ENCODE data around the gene NUDT3. TPM values are rescaled to one million over a fixed set of nuclear protein-coding genes. Genes with fewer than 3 reads are reported as not detected.

The NUDT3 gene
- total RNA-seq, 3 donors from 2014 or later, result 28.7 to 33.8 (median 29.0) TPM

- Histone ChIP-seq H3K36me3 (no peaks in the 10 kb centered on the region), H3K4me1 (no peaks in the 10 kb centered on the region)
- TF ChIP-seq POLR2A (IDR thresholded peaks at IDR 0.05) (no peak), POLR2AphosphoS5 (IDR thresholded peaks at IDR 0.05) (no peak), CTCF (IDR thresholded peaks at IDR 0.05) (no peak)
Observed at GRCh38 chr6:34281702-34282334, 110.7 kb downstream of the NUDT3 start.

GRCh38 chr6:34280216-34280615, 112.3 kb downstream of the NUDT3 start:
- DNase-seq (ENCODE audit: low spot score in 2 of 2), result no peak
- TF ChIP-seq POLR2AphosphoS5 (IDR thresholded peaks at IDR 0.05) (no peak), POLR2A (IDR thresholded peaks at IDR 0.05) (no peak), CTCF (IDR thresholded peaks at IDR 0.05) (no peak)
- no peak overlapping the region for H3K4me3 ChIP-seq
- no peak overlapping the region for H3K27ac ChIP-seq
- no peaks in the 10 kb centered on the region for H3K4me1 ChIP-seq
- H3K36me3 ChIP-seq, result no peaks in the 10 kb centered on the region
- no peaks in the 10 kb centered on the region for H3K9me3 ChIP-seq
- H3K27me3 ChIP-seq, result no peaks in the 10 kb centered on the region
- intact Hi-C loops (cut with DNase I; ENCODE audit: low total_unique reads), result no loop called here

More at GRCh38 chr6:34281702-34282334, 110.7 kb downstream of the NUDT3 start:
- H3K9me3 ChIP-seq, result no peaks in the 10 kb centered on the region
- no peak for DNase-seq (ENCODE audit: low spot score in 2 of 2)
- intact Hi-C loops (cut with DNase I; ENCODE audit: low total_unique reads), result no loop called here
- no peak overlapping the region for H3K27ac ChIP-seq
- no peak overlapping the region for H3K4me3 ChIP-seq
- no peaks in the 10 kb centered on the region for H3K27me3 ChIP-seq

- DNase-seq (ENCODE audit: low spot score in 2 of 2), result no peak
- intact Hi-C loops (cut with DNase I; ENCODE audit: low total_unique reads), result no loop called here
- no peaks in the 10 kb centered on the region for H3K36me3 ChIP-seq
- no peak overlapping the region for H3K4me3 ChIP-seq
- no peaks in the 10 kb centered on the region for H3K27me3 ChIP-seq
- H3K9me3 ChIP-seq, result no peaks in the 10 kb centered on the region
- no peaks in the 10 kb centered on the region for H3K4me1 ChIP-seq
- H3K27ac ChIP-seq, result no peak overlapping the region
- TF ChIP-seq POLR2AphosphoS5 (IDR thresholded peaks at IDR 0.05), result no peak
- TF ChIP-seq CTCF (IDR thresholded peaks at IDR 0.05), result no peak
- no peak for TF ChIP-seq POLR2A (IDR thresholded peaks at IDR 0.05)
Observed at GRCh38 chr6:34278833-34279232, 113.6 kb downstream of the NUDT3 start.

GRCh38 chr6:34277763-34278112, 114.7 kb downstream of the NUDT3 start:
- H3K27ac ChIP-seq, result no peak overlapping the region
- H3K9me3 ChIP-seq, result no peaks in the 10 kb centered on the region
- no peaks in the 10 kb centered on the region for H3K4me1 ChIP-seq
- H3K36me3 ChIP-seq, result no peaks in the 10 kb centered on the region
- H3K4me3 ChIP-seq, result no peak overlapping the region
- H3K27me3 ChIP-seq, result no peaks in the 10 kb centered on the region
- intact Hi-C loops (cut with DNase I; ENCODE audit: low total_unique reads), result no loop called here
- DNase-seq (ENCODE audit: low spot score in 2 of 2), result no peak
- TF ChIP-seq POLR2AphosphoS5 (IDR thresholded peaks at IDR 0.05) (no peak), CTCF (IDR thresholded peaks at IDR 0.05) (no peak), POLR2A (IDR thresholded peaks at IDR 0.05) (no peak)

- no peak overlapping the region for H3K27ac ChIP-seq
- H3K36me3 ChIP-seq, result no peaks in the 10 kb centered on the region
- TF ChIP-seq POLR2A (IDR thresholded peaks at IDR 0.05) (no peak), POLR2AphosphoS5 (IDR thresholded peaks at IDR 0.05) (no peak), CTCF (IDR thresholded peaks at IDR 0.05) (no peak)
- no peak overlapping the region for H3K4me3 ChIP-seq
- intact Hi-C loops (cut with DNase I; ENCODE audit: low total_unique reads), result no loop called here
- H3K27me3 ChIP-seq, result no peaks in the 10 kb centered on the region
- no peaks in the 10 kb centered on the region for H3K9me3 ChIP-seq
- no peaks in the 10 kb centered on the region for H3K4me1 ChIP-seq
- DNase-seq (ENCODE audit: low spot score in 2 of 2), result no peak
Observed at GRCh38 chr6:34276881-34277762, 115.3 kb downstream of the NUDT3 start.

All from breast epithelium (tissue), 4 donors.